Measurements from ENCODE around the gene CAVIN1. TPM values are rescaled to one million over a fixed set of nuclear protein-coding genes. Genes with fewer than 3 reads are reported as not detected.

CAVIN1 gene
- polyA plus RNA-seq, 2 donors = 40.0 to 60.4 TPM

Other genes with a start within 250 kb of the CAVIN1 start
- gene KCNH4, start 242.1 kb downstream of the CAVIN1 start, polyA plus RNA-seq = under 1 TPM; 0.02 to 0.04 TPM
- gene HCRT, start 237.8 kb downstream of the CAVIN1 start, polyA plus RNA-seq = not detected
- gene GHDC, start 228.8 kb downstream of the CAVIN1 start, polyA plus RNA-seq = 1 to 10 TPM; 4.6 to 7.0 TPM
- 10 to 100 TPM; 14.0 to 14.4 TPM for gene STAT5B, start 146.9 kb downstream of the CAVIN1 start, polyA plus RNA-seq
- 1 to 10 TPM; 4.7 to 6.3 TPM for gene STAT5A, start 134.8 kb downstream of the CAVIN1 start, polyA plus RNA-seq
- 10 to 100 TPM; 30.8 to 64.2 TPM for gene STAT3, start 34.8 kb downstream of the CAVIN1 start, polyA plus RNA-seq
- 10 to 100 TPM; 27.0 to 27.5 TPM for gene ATP6V0A1, start 35.6 kb upstream of the CAVIN1 start, polyA plus RNA-seq
- gene NAGLU, start 113.0 kb upstream of the CAVIN1 start, polyA plus RNA-seq = 10 to 100 TPM; 17.6 to 18.8 TPM
- 1 to 10 TPM; 4.0 to 9.0 TPM for gene HSD17B1, start 129.7 kb upstream of the CAVIN1 start, polyA plus RNA-seq
- gene COASY, start 138.9 kb upstream of the CAVIN1 start, polyA plus RNA-seq = 10 to 100 TPM; 58.2 to 62.1 TPM
- 10 to 100 TPM; 36.8 to 38.3 TPM for gene MLX, start 143.8 kb upstream of the CAVIN1 start, polyA plus RNA-seq
- 1 to 10 TPM; 6.4 to 7.2 TPM for gene PSMC3IP, start 154.5 kb upstream of the CAVIN1 start, polyA plus RNA-seq
- gene RETREG3, start 186.1 kb upstream of the CAVIN1 start, polyA plus RNA-seq = 10 to 100 TPM; 15.3 to 28.5 TPM
- gene TUBG1, start 186.4 kb upstream of the CAVIN1 start, polyA plus RNA-seq = 10 to 100 TPM; 27.2 to 49.9 TPM
- 10 to 100 TPM in 1 of 2 donors, 1 to 10 TPM in 1; 7.6 to 12.0 TPM for gene TUBG2, start 236.0 kb upstream of the CAVIN1 start, polyA plus RNA-seq